Activated CD4-positive, alpha-beta T cell treated with anti-CD3 and anti-CD28 coated beads for 24 hours (primary cell): ENCODE results near the gene YWHAB.

Source experiments
- DNase-seq, 2 donors: peaks; one replicate each; pipeline ENCODE4 v3.0.0-alpha.2; 2020; ENCODE audit warnings: low read depth in 2 of 2

Gene YWHAB

GRCh38 chr20:44911264-44911921 lies 25.9 kb downstream of the YWHAB start:
- peak; percentile 11 to 48 for DNase-seq

- no peak for DNase-seq
These were observed 26.7 kb downstream of the YWHAB start for GRCh38 chr20:44912189-44912588.

GRCh38 chr20:44914924-44915323 lies 29.4 kb downstream of the YWHAB start:
- DNase-seq: no peak

- no peak for DNase-seq
These were observed 31.1 kb downstream of the YWHAB start for GRCh38 chr20:44916586-44916985.

GRCh38 chr20:44917399-44917798 lies 31.9 kb downstream of the YWHAB start:
- no peak for DNase-seq

- DNase-seq: no peak
These were observed 32.8 kb downstream of the YWHAB start for GRCh38 chr20:44918342-44918741.

GRCh38 chr20:44918761-44919160 lies 33.3 kb downstream of the YWHAB start:
- DNase-seq: no peak

- no peak for DNase-seq
These were observed 35.9 kb downstream of the YWHAB start for GRCh38 chr20:44921447-44921846.

GRCh38 chr20:44924541-44924940 lies 39.0 kb downstream of the YWHAB start:
- no peak for DNase-seq

GRCh38 chr20:44928595-44928994 lies 43.1 kb downstream of the YWHAB start:
- no peak for DNase-seq

GRCh38 chr20:44930517-44931168 lies 45.1 kb downstream of the YWHAB start:
- no peak for DNase-seq

GRCh38 chr20:44931911-44932310 lies 46.4 kb downstream of the YWHAB start:
- no peak for DNase-seq

- no peak for DNase-seq
These were observed 47.4 kb downstream of the YWHAB start for GRCh38 chr20:44932916-44933315.

GRCh38 chr20:44936510-44936909 lies 51.0 kb downstream of the YWHAB start:
- DNase-seq: no peak

- DNase-seq: no peak
These were observed 53.1 kb downstream of the YWHAB start for GRCh38 chr20:44938637-44939036.

- no peak for DNase-seq
These were observed 55.7 kb downstream of the YWHAB start for GRCh38 chr20:44941120-44941691.

GRCh38 chr20:44942264-44942973 lies 56.9 kb downstream of the YWHAB start:
- no peak for DNase-seq

GRCh38 chr20:44943828-44944227 lies 58.3 kb downstream of the YWHAB start:
- no peak for DNase-seq

GRCh38 chr20:44945261-44945660 lies 59.8 kb downstream of the YWHAB start:
- no peak for DNase-seq

GRCh38 chr20:44946271-44946852 lies 60.9 kb downstream of the YWHAB start:
- DNase-seq: no peak

GRCh38 chr20:44948107-44948506 lies 62.6 kb downstream of the YWHAB start:
- no peak for DNase-seq

GRCh38 chr20:44948513-44948912 lies 63.0 kb downstream of the YWHAB start:
- DNase-seq: no peak
